SW480 (cell line): ENCODE data around the gene BTBD17.
A peak's percentile ranks its signal among the peaks of the same experiment; 100 is the strongest.
"Not testable (repeated sequence)": the region's sequence is repeated elsewhere in the genome, so short reads cannot be mapped to it uniquely, and the experiment has no call there.

Experiments used
- DNase-seq: peaks from one replicate; pipeline ENCODE4 v3.0.0-alpha.2; 2016; ENCODE audit warnings: low spot score

The BTBD17 gene, protein sequence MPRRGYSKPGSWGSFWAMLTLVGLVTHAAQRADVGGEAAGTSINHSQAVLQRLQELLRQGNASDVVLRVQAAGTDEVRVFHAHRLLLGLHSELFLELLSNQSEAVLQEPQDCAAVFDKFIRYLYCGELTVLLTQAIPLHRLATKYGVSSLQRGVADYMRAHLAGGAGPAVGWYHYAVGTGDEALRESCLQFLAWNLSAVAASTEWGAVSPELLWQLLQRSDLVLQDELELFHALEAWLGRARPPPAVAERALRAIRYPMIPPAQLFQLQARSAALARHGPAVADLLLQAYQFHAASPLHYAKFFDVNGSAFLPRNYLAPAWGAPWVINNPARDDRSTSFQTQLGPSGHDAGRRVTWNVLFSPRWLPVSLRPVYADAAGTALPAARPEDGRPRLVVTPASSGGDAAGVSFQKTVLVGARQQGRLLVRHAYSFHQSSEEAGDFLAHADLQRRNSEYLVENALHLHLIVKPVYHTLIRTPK

DNA sequence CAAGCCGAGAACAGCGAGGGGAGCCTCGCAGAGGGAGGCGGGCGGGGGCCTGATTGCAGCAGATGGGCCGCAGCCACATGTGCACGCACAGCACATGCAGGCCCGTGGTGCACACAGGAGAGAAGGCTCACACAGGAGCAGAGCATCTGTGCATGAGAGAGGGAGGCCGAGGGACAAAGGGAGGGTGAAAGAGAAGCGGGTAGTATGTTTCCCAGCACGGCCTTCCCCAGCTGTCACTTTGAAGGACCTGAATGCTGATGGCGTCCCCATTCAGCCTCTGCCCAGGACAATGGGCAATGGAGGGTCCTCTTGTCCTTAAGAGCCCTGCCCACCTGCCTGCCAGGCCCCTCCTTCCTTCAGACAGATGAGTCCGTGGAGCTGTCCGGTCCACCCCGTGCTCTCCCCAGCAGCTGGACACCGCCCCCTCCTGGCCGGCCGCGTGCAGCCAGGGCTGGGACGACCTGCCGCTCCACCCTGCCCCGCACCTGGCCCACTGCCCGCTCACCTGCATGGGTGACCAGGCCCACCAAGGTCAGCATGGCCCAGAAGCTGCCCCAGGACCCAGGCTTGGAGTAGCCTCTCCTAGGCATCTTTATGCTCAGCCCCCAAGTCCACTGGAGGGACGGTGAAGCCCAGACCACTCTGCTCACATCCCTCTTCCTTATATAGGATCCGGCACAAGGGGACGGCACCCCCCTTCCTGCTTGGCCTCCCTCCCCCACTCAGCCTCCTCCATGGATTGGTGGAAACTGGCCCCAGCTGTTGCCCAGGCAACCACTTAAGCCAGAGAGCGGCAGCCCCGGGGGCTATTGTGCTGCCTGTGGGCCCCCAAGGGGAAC lies at the start of gene BTBD17:
Gene BTBD17 (minus strand): TSS at position 639 of the 839 bp plus-strand sequence. CDS start 49 bp downstream, at position 590.
- peak; percentile 39 for DNase-seq

DNA sequence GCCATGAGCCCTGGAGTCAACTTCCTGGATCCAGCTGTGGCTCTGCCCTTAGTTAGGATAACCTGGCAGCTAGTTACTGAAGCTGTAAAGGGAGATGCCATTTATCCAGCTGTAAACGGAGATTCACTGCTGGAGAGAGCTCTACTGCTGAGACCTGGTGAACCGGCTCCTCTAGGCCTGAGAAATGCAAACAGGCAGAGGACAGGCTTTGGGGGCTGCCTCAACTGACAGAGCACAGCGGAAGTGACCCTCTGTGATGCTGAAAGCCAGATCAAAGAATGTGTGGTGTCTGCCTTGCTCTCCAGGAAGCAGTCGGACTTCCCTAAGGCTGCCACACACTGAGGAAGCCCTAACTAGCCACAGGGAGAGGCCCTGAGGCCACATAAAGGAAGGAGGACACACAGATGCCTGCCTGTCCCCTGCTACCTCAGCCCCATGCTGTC lies 48.4 kb upstream of the BTBD17 start:
- peak; percentile 50 for DNase-seq

- no peak for DNase-seq
These were observed 47.1 kb upstream of the BTBD17 start for GRCh38 chr17:74408815-74409214.

- DNase-seq: peak; percentile 72
These were observed 46.6 kb upstream of the BTBD17 start for GRCh38 chr17:74408262-74408661.

GRCh38 chr17:74407384-74407783 lies 45.7 kb upstream of the BTBD17 start:
- DNase-seq: peak; percentile 19

DNA sequence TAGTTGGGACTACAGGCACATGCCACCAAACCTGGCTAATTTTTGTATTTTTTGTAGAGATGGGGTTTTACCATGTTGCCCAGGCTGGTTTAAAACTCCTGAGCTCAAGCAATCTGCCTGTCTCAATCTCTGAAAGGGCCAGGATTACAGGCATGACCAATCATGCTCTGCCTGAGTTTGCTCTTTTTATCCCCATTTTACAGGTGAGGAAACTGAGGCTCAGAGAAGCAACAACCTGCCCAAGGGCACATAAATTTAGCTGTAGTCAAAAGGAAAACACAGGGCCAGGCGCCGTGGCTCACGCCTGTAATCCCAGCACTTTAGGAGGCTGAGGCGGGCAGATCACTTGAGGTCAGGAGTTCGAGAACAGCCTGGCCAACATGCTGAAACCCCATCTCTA lies 43.6 kb upstream of the BTBD17 start:
- DNase-seq: not testable (repeated sequence)

DNA sequence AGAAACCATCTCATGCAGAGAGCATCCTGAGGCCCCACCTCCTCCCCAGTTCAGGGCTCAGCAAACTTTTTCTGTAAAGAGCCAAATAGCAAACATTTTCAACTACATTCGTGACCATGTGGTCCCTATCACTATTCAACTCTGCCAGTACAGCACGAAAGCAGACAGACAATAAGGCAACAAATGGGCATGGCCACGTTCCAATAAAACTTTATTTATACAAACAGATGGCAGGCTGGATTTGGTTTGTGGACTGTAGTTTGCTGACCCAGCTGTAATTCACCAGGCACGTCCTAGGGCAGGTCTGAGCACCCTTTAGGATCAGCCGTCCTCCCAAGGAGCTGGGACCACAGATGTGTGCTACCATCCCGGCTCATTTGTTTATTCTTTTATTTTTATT lies 43.1 kb upstream of the BTBD17 start:
- no peak for DNase-seq

DNA sequence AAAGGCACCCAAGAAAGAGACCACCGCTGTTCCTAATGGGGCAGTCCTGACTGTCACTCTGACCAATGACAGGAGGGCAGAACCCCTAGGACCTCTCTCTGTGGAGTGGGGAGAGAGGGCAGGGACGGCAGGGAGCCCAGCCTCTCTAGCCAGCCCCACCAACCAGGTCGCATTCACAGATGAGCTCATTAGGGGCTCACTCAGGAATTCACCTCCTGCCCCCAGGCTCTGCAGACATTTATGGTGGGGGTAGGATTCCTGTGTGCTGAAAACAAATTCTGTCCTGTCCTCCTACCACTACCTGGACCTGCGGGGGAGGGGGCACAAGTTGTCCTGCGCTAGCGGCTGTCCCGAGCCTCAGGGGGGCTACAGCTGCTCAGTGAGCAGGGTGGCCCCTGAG lies 42.5 kb upstream of the BTBD17 start:
- no peak for DNase-seq

DNA sequence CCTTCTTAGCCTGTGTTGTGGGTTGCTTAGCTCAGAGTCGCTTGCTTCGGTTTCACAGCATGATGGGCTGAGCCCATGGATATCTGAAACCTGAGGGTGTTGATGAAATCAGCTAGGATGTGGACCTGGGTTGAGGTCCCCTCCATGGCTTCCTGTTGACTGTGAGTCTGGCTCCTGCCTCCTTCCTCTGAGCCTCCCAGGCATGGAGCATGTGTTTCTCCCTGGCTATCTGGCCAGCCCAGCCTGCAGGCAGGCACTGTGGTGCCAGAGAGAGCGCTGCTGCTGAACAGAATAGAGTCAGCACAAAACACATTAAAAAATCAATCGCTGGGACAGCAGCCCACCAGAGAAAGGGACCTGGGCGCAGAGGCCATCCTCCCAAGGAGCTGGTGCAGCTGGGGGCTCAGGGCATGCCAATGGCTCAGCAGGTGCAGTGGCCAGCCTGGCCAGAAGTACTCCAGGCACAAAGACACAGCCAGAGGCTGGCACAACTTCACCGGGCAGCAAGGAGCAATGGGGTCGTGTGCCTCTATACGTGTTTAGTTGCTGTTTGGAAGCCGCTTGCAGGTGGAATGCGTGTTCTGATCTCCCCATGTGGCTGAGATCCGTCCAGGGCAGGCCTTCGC lies 42.0 kb upstream of the BTBD17 start:
- no peak for DNase-seq

- DNase-seq: no peak
These were observed 40.4 kb upstream of the BTBD17 start for GRCh38 chr17:74402048-74402447.

DNA sequence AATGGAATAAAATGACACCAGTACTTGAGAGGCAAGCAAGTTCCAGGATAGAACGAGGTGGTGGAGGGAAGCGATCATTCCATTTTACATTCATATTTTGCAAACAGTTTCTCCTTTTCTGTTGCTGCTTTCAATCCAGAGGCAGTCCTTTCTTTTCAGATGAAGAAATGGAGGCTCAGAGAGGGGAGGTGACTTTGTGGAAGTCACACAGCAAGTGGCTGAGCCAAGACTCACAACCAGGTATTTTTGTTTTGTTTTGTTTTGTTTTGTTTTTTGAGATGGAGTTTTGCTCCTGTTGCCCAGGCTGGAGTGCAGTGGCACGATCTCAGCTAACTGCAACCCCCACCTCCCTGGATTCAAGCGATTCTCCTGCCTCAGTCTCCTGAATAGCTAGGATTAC lies 34.9 kb upstream of the BTBD17 start:
- DNase-seq: no peak

DNA sequence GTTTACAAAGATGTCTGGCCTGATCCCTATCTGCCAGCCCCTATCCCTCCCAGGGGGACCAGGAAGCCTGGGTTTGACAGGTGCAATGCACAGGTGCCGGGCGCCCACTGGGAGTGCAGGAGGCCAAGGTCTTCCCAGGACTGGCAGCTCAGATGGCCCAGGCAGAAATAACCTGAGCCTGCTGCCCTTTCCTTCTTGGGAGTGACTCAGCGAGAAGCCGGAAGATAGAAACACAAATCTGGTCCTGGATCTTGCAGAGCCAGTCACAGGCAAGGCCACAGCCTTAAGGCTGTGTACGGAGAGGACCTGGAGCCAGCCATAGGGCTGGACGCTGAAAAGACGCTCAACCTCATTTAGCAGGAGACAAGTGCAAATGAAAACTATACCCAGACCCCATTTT lies 33.3 kb upstream of the BTBD17 start:
- DNase-seq: no peak

DNA sequence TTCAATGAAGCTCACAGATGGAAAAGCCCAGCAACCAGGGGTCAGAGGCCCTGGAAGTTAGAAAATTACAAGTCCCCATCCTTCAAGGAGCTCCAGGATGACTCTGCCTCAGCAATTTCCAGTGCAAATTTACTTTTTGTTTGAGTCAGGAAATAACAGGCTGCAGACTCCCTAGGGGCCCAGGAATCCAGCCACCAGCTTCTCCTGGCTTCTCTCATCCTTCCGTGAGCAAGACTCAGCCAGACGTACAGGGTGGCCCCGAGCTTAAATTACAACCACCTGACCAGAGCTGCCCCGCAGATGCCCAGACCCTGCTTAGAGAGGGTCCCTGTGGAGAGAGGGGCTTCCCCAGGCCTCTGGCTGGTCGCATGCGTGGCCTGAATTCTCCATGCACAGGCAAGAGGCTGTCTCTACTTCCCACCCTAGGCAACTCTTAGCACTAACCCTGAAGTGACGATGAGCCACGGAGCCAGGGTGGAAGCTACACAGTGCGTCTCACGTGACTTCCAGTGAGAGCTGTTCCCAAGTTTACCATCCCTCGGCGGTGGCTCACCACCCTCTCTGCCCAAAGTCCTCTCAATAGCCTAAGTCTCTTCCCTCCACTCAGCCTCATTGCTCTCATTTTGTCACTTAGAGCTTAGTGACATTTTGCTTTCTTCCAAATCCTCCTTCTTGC lies 32.7 kb upstream of the BTBD17 start:
- no peak for DNase-seq

DNA sequence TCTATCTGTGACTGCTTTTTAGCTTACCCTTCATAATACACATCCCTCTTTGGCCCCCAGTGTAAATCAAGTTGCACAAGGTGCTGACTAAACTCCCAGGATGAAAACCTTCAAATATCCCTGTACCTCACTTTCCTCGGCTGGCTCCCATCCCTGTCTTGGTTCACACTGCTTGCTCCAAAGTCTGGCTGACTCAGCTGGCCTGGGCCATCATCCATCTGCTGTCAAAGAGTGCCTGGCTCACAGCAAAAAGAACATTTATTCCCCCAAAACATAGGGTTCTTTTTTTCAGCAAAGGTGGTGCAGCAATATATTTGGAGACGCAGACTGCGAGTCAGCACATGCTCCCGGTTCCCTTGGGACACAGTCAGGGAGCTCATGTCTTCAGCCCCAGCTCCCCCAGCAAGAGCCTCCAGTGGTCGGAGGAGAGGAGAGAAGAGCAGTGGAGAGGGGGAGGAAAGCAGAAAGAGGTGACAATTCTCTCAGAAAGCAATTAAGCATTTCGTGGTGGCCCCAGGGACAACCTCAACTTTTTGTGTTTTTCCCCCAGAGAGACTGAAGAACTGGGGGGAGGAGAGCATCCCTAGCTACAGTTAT lies 31.8 kb upstream of the BTBD17 start:
- DNase-seq: no peak

DNA sequence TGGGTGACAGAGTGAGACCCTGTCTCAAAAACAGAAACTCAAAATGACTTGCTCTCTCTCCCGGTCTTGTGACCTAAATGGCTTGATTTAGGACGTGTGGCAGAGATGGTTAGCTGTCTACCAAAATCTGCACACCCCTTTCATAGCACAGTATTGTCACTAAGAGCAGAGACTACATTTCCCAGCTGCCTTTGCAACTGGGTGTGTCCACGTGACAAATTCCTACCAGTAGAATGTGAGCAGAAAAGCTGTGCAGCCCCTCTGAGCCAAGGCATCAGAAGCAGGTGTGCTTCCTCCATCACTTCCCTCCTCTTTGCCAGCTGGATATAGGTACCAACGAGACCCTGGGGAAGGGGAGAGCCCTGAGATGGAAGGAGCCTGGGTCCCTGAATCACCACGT lies 31.2 kb upstream of the BTBD17 start:
- no peak for DNase-seq

- no peak for DNase-seq
These were observed 30.1 kb upstream of the BTBD17 start for GRCh38 chr17:74391771-74392170.

- no peak for DNase-seq
These were observed 29.3 kb upstream of the BTBD17 start for GRCh38 chr17:74390680-74391653.

DNA sequence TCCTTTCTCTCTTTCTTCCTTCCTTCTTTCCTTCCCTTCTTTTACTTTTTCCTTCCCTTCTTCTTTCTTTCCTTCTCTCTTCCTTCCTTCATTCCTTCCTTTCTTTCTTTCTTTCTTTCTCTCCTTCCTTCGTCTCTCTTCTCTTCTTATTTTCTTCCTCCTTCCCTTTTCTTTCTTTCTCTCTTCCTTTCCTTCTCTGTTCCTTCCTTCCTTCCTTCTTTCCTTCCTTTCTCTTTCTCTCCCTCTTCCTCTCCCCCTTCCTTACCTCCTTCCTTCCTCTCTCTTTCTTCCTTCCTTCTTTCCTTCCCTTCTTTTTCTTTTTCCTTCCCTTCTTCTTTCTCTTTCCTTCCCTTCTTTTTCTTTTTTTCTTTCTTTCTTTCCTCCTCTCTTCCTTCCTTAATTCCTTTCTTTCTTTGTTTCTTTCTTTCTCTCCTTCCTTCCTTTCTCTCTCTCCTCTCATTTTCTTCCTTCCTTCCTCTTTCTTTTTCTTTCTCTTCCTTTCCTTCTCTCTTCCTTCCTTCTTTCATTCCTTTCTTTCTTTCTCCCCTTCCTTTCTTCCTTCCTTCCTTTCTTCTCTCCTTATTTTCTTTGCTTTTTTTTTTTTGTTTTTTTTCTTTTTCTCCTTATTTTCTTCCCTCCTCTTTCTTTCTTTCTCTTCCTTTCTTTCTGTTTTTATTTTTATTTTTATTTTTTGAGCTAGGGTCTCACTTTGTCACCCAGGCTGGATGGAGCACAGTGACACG lies 28.4 kb upstream of the BTBD17 start:
- DNase-seq: no peak

DNA sequence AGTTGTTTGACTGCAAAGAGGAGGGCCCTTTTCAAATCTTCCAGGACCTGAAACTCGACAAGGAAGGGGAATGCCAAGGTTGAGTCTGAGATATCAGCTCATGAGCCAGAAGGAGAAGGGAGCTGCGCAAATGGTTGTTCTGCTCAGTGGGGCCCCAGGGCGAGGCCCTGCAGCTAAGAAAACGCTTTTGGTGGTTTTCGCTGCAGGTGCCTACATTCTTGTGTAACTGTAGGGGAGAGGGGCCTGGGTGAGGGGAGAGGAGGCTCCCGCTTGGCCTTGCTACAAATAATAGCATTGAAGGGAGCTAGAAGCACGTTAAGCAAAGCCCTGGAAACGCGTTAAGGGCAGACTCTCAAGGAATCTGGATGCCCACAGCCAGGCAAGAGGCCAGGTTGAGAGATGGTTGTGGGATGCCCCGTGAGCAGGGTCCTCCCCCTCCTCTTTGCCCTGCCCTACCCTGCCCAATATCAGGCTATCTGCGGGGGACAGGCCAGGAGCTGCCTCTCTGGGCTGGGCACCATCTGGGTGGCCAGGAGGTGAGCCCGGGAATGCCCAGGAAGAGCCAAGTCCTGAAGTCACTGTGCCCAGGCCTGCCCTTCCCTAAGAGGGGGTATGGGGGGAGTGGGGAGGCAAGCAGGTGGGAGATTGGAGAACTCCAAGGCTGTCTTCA lies 27.6 kb upstream of the BTBD17 start:
- DNase-seq: no peak
